ENCODE results near the gene FGF5. TPM values are rescaled to one million over a fixed set of nuclear protein-coding genes. Genes with fewer than 3 reads are reported as not detected.

FGF5 gene
- total and polyA plus RNA-seq, 7 donors = 0.05 to 0.85 (median 0.24) TPM; not detected in 4

GRCh38 chr4:80225595-80225994 lies 40.9 kb upstream of the FGF5 start:
- TF ChIP-seq CTCF (IDR thresholded peaks at IDR 0.05) = no peak
- Histone ChIP-seq H3K36me3 (ENCODE audit: insufficient read depth in 1 of 2, low read depth in 1 of 2) (no peaks in the 10 kb centered on the region), H3K4me1 (no peaks in the 10 kb centered on the region), H3K27ac (no peak overlapping the region), H3K27me3 (ENCODE audit: insufficient read depth in 3 of 3, low read length in 2 of 3) (peaks cover 0 to 5% (median 4%) of the 10 kb centered on the region in 3 donors), H3K9me3 (no peaks in the 10 kb centered on the region), H3K4me3 (no peak overlapping the region)
- ATAC-seq = no peak
- intact Hi-C loops (cut with DNase I) = no loop called here
- WGBS, 3 donors = 65 to 78% (median 72%) methylated on average over 2 of the region's 2 CpGs
- DNase-seq = no peak

GRCh38 chr4:80226094-80226493 lies 40.4 kb upstream of the FGF5 start:
- 32 to 42% (median 40%) methylated on average over 2 of the region's 2 CpGs for WGBS, 3 donors
- no peak for TF ChIP-seq CTCF (IDR thresholded peaks at IDR 0.05)
- intact Hi-C loops (cut with DNase I) = no loop called here
- H3K4me1 ChIP-seq = no peaks in the 10 kb centered on the region
- no peak overlapping the region for H3K27ac ChIP-seq
- ATAC-seq (no peak), DNase-seq (no peak)
- no peaks in the 10 kb centered on the region for H3K9me3 ChIP-seq
- no peaks in the 10 kb centered on the region for H3K36me3 ChIP-seq (ENCODE audit: insufficient read depth in 1 of 2, low read depth in 1 of 2)
- no peak overlapping the region for H3K4me3 ChIP-seq
- H3K27me3 ChIP-seq (ENCODE audit: insufficient read depth in 3 of 3, low read length in 2 of 3) = peaks cover 0 to 5% (median 4%) of the 10 kb centered on the region in 3 donors

- no peak overlapping the region for H3K27ac ChIP-seq
Observed at GRCh38 chr4:80228460-80228859, 38.0 kb upstream of the FGF5 start.

GRCh38 chr4:80229128-80229527 lies 37.3 kb upstream of the FGF5 start:
- Histone ChIP-seq H3K4me3 (no peak overlapping the region), H3K9me3 (no peaks in the 10 kb centered on the region), H3K4me1 (no peaks in the 10 kb centered on the region), H3K27me3 (ENCODE audit: insufficient read depth in 3 of 3, low read length in 2 of 3) (peaks cover 0 to 8% (median 4%) of the 10 kb centered on the region in 3 donors), H3K27ac (no peak overlapping the region), H3K36me3 (ENCODE audit: insufficient read depth in 1 of 2, low read depth in 1 of 2) (no peaks in the 10 kb centered on the region)
- intact Hi-C loops (cut with DNase I) = no loop called here
- no peak for ATAC-seq
- DNase-seq = no peak
- no peak for TF ChIP-seq CTCF (IDR thresholded peaks at IDR 0.05)
- WGBS, 3 donors = 38 to 48% (median 43%) methylated on average over 2 of the region's 2 CpGs

More at GRCh38 chr4:80228460-80228859, 38.0 kb upstream of the FGF5 start:
- TF ChIP-seq CTCF (IDR thresholded peaks at IDR 0.05) = no peak
- DNase-seq = no peak
- ATAC-seq = no peak
- H3K4me1 ChIP-seq = no peaks in the 10 kb centered on the region
- H3K36me3 ChIP-seq (ENCODE audit: insufficient read depth in 1 of 2, low read depth in 1 of 2) = no peaks in the 10 kb centered on the region
- peaks cover 0 to 8% (median 4%) of the 10 kb centered on the region in 3 donors for H3K27me3 ChIP-seq (ENCODE audit: insufficient read depth in 3 of 3, low read length in 2 of 3)
- intact Hi-C loops (cut with DNase I) = no loop called here
- H3K4me3 ChIP-seq = no peak overlapping the region
- H3K9me3 ChIP-seq = no peaks in the 10 kb centered on the region

GRCh38 chr4:80229590-80229989 lies 36.9 kb upstream of the FGF5 start:
- H3K4me1 ChIP-seq = no peaks in the 10 kb centered on the region
- no peak overlapping the region for H3K27ac ChIP-seq
- 86 to 89% (median 88%) methylated on average over 2 of the region's 2 CpGs for WGBS, 3 donors
- peaks cover 0 to 8% (median 4%) of the 10 kb centered on the region in 3 donors for H3K27me3 ChIP-seq (ENCODE audit: insufficient read depth in 3 of 3, low read length in 2 of 3)
- TF ChIP-seq CTCF (IDR thresholded peaks at IDR 0.05) = no peak
- intact Hi-C loops (cut with DNase I) = no loop called here
- no peaks in the 10 kb centered on the region for H3K9me3 ChIP-seq
- no peaks in the 10 kb centered on the region for H3K36me3 ChIP-seq (ENCODE audit: insufficient read depth in 1 of 2, low read depth in 1 of 2)
- no peak for ATAC-seq
- no peak for DNase-seq
- no peak overlapping the region for H3K4me3 ChIP-seq
